GM10847 (cell line): ENCODE measurements around the gene KCNJ5.

Experiments
- POLR2A ChIP-seq: IDR thresholded peaks from 2 replicates; pipeline ENCODE4 v1.6.1; 2011; ENCODE audit not compliant: insufficient read length; ENCODE audit errors: extremely low read depth

Gene KCNJ5

GRCh38 chr11:128890543-128891368 lies at the start of gene KCNJ5:
Gene KCNJ5 (plus strand): TSS chr11:128891356. CDS start chr11:128911274, 19,918 bp downstream.
- TF ChIP-seq POLR2A = no peak

DNA sequence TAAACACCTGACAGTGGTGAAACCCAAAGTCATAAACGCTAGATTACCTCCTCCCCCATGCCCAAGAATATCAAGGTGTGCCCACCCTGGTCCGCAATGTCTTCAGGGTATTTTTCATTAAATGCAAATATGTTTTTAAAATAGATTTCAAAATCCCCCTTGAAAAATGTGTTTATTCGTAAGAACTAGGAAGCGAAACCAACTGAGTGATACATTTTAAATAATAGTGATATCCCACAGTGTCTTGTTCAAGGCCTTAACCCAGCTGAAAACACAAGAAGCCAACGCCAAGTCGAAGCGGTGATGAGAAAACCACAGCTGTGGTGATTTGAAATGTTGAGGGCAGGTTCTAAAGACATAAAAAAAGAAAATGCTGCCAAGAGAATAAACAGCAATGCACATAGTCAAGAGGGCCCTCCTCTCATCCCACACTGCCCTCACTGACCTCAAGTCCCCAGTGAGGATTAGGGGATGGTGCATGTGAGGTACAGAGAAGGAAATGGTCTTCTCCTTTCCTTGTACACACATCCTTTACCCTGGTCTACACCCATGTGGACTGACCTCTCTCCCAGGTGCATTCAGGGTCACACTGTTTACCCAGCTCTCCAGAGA lies 49.6 kb upstream of the KCNJ5 start:
- no peak for TF ChIP-seq POLR2A

DNA sequence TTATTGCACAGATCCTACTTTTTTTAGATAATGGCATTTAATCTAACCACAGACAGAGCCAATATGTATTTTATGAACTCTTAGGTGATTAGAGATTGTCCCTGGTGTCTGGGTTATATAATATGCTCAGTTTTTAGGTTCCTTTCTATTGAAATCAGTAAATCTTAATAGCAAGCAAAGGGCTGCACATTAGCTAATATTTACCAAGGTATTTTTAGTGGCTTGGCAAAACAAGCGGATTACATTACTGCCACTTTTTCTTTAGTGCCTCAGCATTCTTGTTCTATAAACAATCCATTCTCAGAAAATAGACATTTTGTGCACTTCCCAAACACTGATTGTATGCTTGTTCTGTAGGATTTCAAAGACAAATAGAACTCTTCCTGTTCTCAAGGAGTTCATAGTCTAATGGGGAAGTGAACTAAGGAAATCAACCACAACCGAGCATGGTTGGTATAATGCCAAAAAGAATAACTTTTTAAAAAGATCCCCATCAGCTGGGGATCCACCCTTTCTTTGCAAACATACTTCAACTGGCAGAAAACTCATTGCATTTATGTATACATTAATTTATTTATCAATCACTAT lies 47.9 kb upstream of the KCNJ5 start:
- TF ChIP-seq POLR2A = no peak

- no peak for TF ChIP-seq POLR2A
These were observed 45.8 kb upstream of the KCNJ5 start for GRCh38 chr11:128845334-128845780.

- no peak for TF ChIP-seq POLR2A
These were observed 44.2 kb upstream of the KCNJ5 start for GRCh38 chr11:128846985-128847384.

GRCh38 chr11:128848815-128849455 lies 42.2 kb upstream of the KCNJ5 start:
- TF ChIP-seq POLR2A = no peak

GRCh38 chr11:128852327-128853023 lies 38.7 kb upstream of the KCNJ5 start:
- no peak for TF ChIP-seq POLR2A

DNA sequence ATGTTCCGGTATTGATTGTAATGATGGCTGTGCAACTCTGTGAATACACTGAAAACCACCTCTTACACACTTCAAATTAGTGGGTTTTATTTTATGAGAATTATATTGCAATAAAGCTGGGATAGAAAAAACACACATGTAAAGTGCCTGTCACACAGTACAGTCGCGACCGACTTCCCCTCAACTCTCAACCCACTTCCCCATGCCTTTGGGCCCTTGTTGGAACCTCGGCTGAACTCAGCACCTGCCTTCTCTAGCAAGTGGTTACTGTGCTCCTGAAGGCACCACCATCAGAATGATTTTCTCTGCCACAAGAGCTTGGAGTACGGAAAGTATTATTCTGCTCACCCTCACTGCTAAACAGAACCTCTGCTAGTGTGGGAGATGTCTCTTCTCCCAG lies 37.6 kb upstream of the KCNJ5 start:
- TF ChIP-seq POLR2A = no peak

GRCh38 chr11:128854841-128855240 lies 36.3 kb upstream of the KCNJ5 start:
- no peak for TF ChIP-seq POLR2A

DNA sequence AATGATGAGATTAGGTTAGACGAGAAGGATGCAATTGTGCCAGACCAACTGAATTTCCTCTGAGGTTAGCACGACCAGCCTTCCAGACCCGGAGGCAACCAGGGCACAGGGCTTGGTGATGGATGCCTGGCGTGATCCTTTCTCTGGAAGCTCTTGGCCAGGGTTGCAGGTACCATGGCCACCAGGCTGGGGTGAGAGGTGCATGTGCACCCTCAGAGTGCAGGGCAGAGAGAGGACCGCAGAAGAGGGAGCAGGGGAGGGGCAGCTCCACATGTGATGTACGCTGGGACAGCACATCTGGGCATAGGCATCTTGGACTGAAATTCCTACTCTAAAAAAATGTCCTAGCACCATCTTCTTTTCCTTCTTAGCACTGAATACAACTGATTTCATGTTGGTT lies 34.9 kb upstream of the KCNJ5 start:
- no peak for TF ChIP-seq POLR2A

DNA sequence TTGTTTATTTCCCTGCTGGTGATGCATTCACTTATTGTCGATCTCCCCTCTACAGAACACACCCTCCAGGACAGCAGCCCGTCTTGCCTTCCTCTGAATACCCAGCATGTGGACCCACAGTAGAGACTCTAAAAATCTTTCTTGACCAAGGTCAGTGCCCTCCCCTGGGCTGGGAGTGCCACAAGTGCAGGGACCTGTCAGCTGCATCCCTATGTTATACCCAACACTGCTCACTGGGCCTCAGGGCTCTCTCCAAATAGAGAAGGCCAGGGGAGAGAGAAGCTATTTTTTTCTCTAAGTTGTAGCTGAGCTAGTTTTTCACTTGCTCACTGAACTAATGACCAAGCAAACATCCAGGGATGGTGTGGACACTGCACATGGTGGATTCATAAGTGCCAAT lies 33.8 kb upstream of the KCNJ5 start:
- TF ChIP-seq POLR2A = no peak

DNA sequence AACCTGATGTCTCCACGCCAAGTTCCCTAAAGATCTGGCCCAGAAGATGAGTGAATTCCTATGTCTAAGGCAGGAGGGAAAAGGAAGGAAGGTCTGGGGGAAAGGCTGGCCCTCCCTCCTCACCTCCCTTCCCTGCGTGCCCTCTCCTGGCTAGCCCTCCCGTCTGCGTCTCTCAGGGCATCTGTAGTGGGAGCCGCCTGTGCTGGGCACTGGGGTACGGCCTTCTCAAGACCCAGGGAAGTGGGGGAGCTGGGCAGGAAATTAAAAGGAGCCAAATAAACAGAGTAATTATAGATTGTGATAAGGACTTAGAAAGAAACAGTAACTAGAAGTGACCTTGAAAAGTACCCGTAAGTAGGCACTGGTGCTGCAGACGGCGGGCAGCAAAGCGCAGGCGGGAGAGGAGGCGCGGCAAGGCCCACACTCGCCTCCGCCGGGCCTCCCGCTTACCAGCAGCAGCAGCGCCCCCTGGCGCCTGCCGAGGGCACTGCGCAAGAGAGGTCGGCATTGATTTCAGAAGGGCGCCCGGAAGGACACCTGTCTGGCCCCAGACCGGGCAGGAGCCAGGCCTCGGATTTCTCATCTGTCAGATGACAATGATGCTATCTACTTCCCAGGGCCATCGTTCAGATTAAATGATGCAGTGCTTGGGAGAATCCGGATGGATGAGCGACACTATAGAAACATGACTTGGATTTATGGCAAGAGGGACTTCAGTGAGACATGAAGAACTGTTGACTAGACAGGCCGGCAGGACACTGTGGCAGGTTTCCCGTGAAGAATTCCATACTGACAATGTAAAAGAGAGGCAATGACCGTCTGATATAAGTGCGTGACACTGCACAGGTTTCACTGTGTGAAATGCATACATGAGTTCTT lies 31.4 kb upstream of the KCNJ5 start:
- TF ChIP-seq POLR2A = no peak

GRCh38 chr11:128860571-128861361 lies 30.4 kb upstream of the KCNJ5 start:
- no peak for TF ChIP-seq POLR2A

DNA sequence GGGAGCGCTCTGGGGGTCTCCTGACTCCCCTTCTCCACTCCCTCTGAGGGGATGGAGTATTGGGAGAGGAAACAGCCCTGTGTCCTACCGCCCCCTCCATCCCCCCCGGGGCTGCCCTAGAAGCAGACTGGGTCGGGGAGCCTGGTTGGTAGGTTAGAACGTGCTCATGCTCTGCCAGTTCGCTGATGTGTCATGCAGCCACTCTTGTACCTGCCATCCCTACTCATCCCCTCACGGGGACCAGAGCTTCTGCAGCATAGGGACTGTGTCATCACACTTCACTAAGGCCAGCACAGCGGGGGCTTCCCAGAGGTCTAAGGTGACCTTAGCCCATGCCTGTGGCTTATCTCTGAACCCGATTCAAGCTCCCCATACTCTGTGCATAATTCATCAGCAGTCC lies 28.8 kb upstream of the KCNJ5 start:
- no peak for TF ChIP-seq POLR2A
